GM21360 (cell line): ENCODE results near the gene BPIFB2.

Experiments used
- ATAC-seq: cut with Tn5 transposase; IDR thresholded peaks from one replicate; pipeline ENCODE4 v1.9.1; 2021; ENCODE audit warnings: mild to moderate bottlenecking, moderate library complexity; ENCODE audit not compliant: unreplicated experiment

The BPIFB2 gene

DNA sequence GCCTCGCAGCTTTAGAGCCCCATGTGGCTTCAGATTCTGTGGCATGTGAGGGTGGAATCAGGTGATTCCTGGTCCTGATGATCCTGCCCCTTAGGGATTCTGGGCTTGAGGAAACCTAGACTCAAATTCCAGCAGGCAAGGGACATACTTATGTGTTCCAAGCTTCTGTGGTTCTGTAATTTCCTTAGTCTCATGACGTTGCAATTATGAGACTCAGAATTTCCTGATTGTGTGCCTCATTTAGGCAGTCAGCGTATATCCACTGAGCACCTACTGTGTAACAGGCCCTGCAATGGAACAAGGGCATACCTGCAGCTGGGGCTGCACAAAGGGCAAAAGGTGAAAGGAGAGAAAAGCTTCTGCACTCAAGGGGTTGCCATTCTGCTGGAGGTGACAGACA, 60.3 kb downstream of the BPIFB2 start:
- ATAC-seq: no peak

DNA sequence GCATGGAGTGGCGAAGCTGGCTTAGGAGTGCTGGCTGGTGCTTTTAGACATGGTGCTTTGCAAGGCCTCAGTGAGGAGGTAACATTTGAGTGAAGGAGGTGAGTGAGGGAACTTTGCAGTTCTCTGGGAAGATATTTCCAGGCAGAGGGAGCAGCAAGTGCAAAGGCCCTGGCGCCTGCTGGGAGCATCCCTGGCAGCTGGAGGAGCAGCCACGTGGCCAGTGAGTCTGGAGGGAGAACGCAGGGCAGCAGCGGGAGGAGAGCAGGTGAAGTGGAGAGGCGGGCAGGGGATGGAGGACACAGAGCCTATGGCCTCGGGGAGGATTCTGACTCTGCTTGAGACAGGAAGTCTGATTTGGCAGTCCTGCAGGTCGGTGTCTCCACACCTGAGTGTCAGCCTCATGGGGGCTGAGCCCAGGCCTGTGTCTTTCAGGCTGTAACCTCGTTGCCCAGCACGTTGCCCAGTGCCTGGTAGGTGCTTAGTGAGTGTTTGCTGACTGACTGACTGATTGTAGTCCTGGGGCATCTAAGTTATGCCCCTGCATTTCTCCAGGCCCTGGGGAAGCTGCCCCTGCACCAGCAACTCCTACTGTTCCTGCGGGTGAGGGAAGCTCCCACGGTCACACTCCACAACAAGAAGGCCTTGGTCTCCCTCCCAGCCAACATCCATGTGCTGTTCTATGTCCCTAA, 60.9 kb downstream of the BPIFB2 start:
- ATAC-seq: no peak

GRCh38 chr20:33069673-33070072, 62.2 kb downstream of the BPIFB2 start:
- ATAC-seq: no peak

DNA sequence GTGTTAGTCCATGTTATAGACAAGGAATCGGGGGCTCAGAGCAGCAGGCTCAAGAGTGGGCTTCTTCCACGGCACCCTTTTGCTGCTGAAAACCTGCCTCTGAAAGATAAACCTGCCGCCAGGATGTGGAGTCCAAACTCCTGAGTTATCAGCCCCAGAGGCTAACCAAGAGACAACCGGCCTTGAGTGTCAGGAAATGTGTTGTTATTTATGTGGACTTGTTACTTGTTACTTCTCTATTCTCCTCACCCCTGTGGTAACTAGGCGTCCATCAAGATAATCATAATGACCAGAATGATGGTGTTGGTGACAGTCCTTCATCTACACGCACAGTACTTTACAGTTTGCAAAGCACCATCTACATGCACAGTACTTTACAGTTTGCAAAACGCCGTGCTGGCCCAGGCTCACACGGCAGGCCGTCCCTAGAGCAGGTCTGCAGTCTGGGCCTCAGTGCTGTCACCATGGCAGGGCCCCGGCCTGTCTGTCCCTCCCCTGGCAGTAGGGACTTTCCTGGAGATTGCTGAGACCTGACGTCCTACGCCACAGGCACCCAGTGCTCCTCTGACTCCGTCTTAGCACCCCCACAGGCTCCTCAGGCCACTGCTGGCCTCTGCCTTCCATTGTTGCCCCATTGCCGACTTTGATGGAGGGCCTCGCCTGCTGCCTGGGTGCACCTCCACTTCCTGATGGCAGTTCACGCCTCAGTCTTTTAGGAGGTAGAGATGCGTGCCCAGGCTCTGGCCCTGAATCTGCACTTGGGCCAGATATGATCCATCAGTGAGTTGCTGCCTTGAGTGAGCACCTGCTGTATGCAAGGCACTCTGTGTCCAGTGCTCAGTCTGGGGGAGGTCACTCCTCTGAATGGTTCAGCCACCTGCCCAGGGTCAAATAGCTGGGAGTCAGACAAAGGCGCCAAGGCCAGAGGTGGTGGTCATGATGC, 62.9 kb downstream of the BPIFB2 start:
- ATAC-seq: no peak

GRCh38 chr20:33071198-33071597, 63.7 kb downstream of the BPIFB2 start:
- ATAC-seq: no peak

GRCh38 chr20:33072362-33072761, 64.9 kb downstream of the BPIFB2 start:
- no peak for ATAC-seq

DNA sequence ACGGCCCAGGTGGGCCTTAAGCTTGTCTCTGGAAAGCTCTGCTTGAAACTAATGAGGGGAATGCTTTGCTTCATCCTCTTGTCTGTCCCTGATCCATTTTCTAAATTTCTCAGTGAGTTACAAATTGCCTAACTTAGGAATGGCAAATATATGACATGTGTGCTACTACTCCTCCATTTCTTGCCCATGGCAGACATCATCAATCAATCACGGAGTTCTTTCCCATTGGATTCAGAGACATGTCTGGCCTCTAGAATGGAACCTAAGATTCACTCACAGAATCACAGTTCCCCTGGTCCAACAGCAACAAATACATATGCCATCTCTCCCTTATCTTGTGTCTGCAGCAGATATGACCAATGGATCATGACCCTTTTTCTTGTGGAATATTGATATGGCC, 65.3 kb downstream of the BPIFB2 start:
- ATAC-seq: no peak
